Midbrain (tissue), 1 donor: ENCODE data around the gene NHLRC1.

Experiments used
- DNase-seq: peaks from one replicate; lab custom pipeline; 2025; lab: John Stamatoyannopoulos, UW

The NHLRC1 gene

DNA sequence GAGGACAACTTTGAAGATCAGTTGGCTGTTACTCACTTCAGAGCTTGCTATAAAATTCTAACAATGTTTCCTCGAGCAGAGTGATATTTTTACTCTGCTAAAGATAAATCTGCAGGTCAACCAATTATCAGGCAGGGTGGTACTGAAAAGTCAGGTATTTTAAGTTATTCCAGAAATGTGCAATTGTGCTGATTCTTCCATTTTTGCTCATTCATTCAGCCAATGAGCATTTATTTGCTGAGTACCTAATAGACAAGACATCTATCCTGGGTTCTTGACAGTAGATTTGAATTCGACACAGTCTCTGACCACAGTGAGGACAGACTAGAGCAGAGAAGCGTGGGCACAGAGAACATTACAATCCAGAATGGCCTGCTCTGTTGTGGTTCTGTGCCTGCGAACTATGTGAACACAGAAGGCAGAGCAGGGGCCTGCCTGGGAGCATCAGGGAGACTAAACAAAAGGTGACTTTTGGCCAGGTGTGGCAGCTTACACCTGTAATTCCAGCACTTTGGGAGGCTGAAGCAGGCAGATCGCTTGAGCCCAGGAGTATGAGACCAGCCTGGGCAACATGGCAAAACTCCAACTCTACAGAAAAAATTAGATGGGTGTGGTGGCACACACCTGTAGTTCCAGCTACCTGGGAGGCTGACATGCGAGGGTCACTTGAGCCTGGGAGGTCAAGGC is 17.6 kb upstream of the NHLRC1 start:
- DNase-seq, result no peak

DNA sequence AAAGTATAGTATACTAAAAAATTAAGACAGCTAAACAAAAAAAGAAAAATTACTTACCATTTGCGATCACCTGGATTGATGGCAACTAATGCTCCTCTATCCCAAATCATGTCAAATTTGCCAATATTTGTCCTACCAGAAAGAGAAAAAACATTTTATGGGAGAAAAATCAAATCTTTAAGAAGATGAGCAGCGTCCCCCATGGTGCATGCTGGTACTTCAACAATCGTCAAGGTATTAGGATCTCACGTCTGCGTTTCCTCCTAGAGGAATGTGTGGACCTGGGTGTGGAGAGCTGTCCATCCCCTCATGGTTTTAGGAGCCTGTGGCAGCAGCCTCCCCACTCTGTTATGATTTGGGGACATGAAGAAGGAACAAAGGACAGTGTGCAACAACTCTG is 16.4 kb upstream of the NHLRC1 start:
- DNase-seq, result no peak

DNA sequence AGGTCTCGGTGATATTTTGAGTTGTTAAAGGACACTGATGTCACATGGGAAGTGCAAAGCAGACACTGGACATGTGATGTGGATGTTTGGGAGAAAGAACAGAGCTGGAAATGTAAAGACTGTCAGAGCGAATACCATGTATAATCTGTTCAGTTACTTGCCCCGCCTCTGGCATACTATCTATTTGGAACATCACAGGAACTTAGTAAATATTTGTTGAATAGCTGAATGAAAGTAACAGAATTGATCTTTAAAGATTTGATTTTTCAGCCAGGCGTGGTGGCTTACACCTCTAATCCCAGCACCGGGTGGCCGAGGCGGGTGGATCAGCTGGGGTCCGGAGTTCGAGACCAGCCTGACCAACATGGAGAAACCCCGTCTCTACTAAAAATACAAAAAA is 13.8 kb upstream of the NHLRC1 start:
- no peak for DNase-seq

DNA sequence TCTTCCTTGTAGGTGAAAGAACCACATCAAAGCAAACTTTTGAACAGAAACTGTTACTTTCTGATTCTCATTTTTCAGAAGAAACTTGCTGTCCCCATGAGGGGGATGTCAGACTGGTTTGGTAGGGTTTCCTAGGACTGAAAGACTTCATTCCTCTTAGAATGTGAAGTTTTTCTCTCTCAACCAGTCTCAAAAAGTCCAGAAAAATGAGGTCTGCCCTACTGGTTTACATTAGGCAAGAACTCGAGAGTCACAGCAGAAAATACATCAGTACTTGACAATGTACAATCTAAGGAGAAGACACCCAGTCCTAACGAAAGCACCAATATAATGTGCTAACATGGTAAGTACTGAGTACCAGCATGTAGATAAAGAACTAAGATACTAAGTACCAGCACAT is 12.7 kb upstream of the NHLRC1 start:
- DNase-seq, result no peak

DNA sequence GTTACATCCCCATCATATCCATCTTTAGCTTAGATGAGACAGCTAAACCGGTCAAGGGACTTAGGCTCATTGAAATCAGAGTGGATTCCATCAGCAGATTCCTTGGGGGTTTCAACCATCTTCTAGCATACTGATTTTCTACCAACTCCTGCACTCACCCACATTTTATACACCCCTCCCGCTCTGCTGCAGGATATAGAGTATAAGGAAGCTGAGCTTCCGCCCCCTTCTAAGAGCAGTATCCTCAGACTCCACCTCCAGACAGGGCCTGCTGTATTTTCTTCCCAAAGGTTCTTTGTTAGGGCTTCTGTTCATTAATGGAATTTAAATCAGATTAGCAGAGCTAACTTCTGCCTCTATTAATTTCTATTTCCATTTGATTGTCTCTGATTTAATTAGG is 9.9 kb upstream of the NHLRC1 start:
- DNase-seq, result no peak

DNA sequence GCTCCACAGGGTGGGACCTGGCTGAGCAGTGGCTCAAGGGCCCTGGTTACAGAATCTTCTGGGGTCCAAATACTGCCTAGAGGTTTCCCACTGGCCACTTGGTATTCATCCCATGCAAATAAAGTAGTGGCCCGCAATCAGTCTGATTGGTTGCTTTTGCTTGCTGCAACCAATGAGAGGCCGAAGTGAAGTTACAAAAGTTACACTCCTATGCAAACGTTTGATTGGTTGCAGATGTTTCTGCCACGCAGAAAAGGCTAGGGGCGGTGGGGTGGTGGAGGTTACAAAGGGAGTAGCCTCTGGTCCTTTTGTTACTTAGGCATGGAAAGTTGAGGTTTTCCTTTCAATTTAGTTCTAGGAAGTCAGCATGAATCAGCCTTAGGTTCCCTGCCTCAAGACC is 3.6 kb upstream of the NHLRC1 start:
- DNase-seq, result no peak

DNA sequence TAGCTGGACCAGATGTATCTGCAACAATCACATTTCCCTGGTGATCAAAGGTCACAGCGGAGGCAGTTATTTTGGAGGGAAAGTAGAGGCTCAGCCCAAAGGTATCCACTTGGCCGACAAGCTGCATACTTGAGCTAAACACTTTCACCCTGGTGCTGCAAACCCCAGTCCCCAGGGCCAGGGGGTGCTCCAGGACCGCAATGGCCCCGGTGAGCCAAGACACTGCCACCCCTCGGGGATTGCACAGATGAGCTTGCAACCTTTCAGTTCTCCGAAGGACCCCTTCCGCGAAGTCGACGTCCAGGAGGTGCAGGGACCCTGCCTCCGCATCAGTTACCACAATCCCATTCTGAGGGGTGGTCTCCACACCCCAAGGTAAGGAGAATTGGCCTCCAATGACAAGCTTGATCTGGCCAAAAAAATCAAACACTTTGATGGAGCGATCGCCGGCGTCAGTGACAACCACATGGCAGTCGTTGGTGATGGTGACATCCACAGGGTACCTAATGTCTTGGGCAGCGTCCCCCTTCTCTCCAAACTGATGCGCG is 823 bp downstream of the NHLRC1 start:
- no peak for DNase-seq

DNA sequence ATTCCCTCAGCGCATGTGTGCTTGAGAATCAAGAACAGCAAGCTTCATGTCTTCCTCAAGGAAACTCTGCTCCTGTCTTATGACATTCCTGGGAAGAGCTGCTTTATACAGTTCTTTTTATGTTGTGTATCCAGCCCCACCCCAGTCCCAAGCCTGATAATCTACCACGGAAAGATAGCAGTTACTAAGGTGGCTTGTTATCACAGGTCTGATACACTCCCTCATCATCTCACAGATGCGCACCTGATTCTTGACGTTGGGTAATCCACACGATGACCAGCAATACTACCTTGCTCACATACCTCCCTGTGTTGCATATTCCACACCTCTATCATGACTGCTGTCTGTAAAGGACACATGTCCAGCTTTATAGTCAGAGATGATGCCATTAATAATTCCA is 3.2 kb downstream of the NHLRC1 start:
- DNase-seq, result no peak

DNA sequence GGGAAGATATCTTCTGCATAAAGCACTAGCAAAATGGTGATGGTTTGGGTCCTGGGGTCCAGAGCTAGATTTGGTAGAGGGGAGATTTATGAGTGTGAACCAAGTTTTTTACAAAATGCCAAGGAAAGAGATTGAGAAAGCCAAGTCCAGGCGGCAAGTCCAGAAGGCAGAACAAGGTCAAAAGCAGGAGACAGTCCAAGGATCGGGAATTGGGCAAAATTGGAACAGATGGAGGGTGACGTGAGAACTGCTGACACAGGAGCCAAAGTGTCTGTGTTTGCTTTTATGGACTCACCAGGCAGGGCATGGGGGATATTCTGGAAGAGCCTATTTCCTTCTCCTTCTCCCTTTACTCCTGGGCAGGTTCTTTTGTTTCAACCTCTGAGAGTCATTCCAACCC is 4.1 kb downstream of the NHLRC1 start:
- DNase-seq, result no peak

DNA sequence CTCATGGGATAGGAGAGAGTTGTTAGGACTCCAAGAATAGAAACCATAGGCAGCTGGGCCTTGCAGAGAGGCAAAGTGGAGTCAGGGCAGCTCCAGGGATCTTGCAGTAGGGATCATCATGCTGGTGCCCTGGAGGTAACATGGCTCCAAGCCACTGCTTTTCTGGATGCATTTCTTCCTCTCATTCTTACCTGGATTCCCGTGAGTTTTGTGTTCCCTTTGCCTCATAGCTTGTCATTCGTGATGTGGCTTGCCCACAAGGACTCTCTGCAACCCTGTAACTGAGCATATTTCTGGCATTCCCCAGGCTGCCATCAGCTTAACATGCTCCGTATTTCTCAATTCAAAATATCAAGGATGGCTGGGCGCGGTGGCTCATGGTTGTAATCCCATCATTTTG is 5.3 kb downstream of the NHLRC1 start:
- DNase-seq, result no peak

DNA sequence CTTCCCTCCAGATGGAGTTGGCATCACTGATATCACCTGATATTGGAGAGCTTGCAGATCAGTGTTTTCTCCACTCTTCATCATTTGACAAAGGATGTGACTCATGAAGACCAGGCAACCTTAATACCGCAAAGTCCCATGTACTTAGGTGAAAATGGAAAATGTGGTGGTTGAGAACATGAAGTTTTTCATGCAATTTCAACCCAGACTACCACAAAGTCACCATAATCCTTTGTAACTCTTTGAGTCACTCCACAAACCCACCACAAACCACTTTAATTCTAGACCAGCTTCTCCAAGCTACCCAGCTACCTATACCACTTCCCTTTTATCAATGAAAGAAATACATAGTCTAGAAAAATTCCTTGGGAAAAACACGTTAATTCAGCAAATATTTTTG is 7.1 kb downstream of the NHLRC1 start:
- DNase-seq, result no peak

DNA sequence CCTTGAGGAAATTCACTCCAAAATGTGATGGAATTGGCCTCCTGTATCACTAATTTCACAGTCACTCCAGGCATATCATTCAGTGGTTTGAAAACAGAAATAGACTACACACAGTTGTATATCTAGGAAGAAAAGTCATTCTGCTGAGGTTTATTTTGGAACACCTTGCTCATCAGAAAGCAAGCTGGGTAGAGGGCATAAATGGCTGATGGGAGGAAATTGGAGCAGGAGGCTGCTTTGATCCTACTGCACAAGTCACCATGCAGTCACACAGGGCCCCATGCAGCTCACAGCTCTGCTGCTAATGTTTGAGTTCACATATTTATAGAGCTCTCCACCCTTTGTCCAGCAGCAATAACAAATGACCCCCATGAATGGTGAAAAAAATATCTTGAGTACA is 12.3 kb downstream of the NHLRC1 start:
- no peak for DNase-seq

DNA sequence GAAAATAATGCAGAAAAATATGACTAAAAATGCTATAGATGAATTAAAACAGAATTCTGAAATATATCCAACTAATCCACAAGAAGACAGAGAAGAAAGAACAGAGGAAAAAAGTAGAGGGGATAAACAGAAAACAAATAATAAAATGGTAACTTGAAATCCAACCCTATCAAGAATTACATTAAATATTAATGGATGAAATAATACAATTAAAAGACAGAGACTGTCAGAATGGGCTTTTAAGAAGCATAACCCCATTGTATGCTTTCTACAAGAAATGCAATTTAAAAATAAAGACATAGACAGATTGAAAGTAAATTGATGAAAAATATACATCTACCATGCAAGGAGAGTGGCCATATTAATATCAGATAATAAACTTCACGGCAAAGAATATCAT is 15.4 kb downstream of the NHLRC1 start:
- no peak for DNase-seq

DNA sequence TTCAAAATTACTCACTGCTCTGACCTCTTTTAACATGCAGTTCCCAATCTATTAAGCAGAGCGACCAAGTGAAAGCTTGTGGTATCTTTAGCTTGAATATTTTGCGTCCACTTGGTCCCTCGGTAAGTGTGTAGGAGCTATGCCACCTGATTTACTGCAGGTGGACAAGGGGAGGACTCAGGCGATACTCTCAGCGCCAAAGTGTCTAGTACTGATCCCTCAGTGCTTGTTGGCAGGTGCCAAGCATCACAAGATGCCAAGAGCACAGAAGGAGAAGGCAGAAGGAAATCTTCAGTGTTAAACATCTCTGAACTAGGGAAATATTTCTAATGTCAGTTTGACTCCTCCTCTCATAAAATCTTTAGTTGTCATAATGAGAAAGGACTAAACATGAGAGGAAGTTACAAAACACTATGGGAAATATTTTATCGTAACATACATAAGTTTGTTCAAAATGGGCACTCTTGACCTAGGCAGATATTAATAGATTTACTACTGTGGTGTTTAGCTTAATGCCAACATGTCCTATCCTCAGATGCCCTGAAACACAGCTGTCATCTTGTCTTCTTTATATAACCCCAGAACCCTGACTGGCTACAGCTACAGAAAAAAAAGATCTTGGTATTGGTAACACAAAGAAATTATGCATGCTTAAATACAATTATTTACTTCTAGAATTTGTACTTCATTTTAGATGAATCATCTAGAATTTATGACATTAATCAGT is 19.5 kb downstream of the NHLRC1 start:
- no peak for DNase-seq

DNA sequence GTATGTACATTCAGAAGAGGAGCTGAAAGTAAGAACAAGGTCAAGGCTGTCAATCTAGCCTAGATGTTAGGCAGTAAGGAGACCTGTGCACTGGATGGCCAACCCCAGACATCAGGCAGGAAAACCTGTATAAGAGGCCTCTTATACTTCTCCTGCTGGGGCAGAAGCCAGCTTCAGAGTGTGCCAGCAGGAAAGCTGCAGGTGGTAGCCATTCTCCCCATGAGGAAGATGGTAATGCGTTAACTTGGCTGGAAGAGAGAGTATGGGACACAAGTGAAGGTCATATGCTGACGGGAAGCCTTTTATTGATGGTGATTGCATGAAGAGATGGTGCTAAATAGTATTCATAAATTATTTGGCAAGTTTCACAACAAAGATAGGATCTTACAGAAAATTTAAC is 20.6 kb downstream of the NHLRC1 start:
- DNase-seq, result no peak

DNA sequence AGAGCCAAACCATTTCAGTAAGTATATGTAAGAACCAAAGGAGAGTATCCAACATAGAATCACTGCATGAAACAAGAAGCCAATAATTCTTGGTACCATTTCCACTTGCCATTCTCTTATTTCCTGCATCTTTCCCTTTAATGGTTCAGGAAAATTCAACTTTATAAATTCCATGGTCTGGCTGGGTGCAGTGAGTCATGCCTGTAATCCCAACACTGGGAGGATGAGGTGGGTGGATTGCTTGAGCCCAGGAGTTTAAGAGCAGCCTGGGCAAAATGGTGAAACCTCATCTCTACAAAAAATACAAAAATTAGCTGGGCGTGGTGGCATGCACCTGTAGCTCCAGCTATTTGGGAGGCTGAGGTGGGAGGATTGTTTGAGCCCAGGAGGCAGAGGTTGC is 21.2 kb downstream of the NHLRC1 start:
- no peak for DNase-seq

DNA sequence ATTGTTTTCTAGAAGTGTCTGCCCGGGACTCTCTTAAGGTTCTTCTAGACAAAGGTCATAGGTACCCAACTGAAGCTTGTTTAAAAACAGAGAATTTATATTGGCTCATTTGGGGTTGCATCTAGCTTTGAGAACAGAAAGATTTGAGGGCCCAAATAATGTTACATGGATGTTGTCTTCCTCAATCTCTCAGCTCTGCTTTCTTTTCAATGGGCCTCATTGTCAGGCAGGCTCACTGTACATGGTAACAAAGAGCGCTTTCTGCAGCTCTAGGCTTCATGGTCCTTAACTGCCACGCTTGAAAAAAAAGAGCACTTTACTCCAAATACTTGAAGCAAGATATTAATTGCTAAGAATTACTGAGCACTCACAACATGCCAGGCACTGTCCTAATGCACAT is 22.2 kb downstream of the NHLRC1 start:
- peak; percentile 75 for DNase-seq

DNA sequence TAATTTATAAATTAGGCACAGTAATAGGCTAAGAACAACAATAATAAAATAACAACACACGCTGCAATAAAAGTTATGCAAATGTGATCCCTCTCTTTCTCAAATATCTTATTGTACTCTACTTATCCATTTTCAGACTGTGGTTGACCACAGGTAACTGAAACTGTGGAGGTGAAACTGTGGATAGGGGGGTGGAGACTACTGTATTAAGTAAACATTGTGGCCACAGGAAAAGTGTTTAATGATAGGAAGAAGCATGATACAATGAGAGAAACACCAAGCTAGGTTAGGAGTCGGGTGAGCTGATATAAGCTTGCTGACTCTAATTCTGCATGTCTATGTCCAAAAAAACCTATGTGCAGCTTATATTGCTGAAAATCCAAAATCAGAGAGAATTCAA is 23.0 kb downstream of the NHLRC1 start:
- DNase-seq, result no peak

DNA sequence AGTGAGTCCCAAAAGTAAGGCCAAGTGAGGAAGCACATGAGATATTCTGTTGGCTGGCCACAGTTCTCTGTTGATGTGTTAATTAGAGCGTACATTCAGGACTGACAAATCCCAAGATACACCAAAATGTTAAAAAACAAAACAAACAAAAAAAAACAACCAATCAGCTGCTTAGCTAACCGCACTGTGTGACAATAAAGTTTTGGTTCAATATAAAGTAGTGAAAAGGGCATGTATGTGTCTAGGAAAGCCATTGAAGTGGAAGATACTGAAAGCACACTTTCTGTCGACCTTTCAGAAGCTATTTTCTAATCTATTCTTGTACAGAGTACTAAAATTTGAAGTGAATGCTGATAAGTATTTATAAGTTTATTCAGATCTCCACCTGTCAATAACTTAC is 26.1 kb downstream of the NHLRC1 start:
- no peak for DNase-seq

DNA sequence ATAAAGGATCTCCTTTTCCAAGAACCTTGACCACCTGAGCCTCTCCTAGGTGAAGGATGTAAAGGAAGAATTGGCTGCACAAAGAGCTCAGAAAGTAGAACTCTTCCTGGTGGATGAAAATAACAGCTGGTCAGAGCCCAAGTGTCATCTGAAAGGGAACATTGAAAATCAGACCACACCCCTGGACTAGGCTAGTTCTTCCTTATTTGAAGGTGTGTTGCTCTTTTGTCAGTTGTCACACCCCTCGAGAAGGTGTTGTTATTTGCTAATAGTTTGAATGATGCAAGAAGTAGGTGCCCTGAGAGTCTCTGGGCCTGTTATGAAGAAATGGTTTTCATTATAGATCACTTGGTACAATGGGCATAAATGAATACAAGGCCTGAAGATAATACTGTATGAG is 31.1 kb downstream of the NHLRC1 start:
- DNase-seq, result no peak

DNA sequence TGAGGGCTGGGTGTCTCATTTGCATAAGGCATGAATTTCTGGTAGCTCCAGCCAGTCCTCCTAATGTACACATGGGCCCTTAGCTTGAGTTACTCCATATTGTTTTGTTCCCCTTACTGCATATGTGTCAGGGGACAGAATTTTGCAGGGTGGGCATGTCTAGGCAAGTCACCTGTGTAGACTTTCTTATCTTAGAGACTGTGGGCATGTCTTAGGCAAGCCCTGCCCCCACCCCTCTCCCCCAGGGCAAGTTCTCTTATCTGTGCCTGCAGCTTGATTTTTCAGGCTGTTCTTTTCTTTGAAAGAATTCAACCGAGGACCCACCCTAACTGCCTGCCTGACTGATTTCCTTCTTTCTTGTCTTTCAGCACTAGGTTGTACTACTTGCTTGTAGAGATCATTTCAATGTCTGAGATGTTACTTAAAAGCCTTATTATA is 32.1 kb downstream of the NHLRC1 start:
- no peak for DNase-seq

DNA sequence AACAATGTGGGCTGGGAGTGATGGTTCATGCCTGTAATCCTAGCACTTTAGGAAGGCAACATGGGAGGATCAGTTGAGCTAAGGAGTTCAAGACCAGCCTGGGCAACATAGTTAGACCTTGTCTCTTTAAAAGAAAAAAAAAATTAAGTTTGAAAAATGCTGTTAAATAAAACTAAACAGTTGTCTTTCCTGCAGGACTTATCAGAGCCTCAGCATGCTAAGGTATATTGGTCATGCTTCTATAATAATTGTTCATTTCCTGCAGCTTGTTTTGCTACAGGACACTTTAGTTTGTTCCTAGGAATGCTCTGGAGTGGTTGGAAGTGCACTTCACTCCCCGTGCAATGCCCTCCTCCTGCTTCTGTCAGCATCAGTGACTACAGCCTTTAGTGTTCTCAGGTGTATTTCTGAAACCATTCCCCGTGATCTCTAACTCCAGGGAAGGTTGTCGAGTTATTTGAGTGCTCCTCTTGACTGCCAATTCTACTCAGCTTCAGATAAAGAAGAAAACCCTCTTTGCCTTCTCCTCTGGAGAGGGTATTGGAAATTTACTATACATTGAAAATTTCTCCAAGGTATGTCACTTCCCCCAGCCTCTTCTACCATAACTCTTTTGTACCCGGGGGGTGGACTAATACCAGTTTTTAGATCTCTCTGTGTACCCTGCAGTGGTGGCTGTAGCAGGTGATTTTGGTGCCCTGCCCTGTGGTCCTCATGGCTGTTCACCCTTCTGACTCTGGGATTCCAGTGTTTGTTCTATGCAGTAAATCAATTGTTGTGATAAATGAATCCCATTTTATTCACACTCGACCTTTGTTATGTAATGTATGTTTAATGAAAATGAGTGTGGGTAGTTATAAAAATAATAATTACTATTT is 33.8 kb downstream of the NHLRC1 start:
- no peak for DNase-seq
